DND-41 (cell line): Measurements from ENCODE around the gene ING2.

Source experiments
- EZH2 ChIP-seq: IDR thresholded peaks from 3 replicates; pipeline ENCODE4 v1.6.1; 2012; ENCODE audit warnings: borderline replicate concordance, low read depth, mild to moderate bottlenecking, moderate library complexity, low read length, inconsistent platforms; ENCODE audit not compliant: severe bottlenecking
- TF ChIP-seq, protein P1 (sequence below): IDR thresholded peaks from 2 replicates; pipeline ENCODE4 v1.5.1; 2012; ENCODE audit warnings: borderline replicate concordance, low read length, moderate library complexity, mild to moderate bottlenecking; ENCODE audit not compliant: poor library complexity, severe bottlenecking; ENCODE audit errors: extremely low read depth

DNA sequence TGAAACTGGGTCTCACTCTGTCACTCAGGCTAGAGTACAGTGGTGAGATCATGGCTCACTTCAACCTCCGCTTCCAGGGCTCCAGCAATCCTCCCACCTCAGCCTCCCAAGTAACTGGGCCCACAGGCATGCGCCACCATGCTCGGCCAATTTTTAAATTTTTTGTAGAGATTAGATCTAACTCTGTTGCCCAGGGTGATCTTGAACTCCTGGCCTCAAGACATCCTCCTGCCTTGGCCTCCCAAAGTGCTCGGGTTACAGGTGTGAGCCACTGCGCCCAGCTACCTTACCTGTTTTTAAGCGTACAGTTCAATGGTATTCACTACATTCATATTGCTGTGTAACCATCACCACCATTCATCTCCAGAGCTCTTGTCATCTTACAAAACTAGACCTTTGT is 41.5 kb downstream of the ING2 start:
- TF ChIP-seq EZH2 = no peak
- TF ChIP-seq, protein P1, sequence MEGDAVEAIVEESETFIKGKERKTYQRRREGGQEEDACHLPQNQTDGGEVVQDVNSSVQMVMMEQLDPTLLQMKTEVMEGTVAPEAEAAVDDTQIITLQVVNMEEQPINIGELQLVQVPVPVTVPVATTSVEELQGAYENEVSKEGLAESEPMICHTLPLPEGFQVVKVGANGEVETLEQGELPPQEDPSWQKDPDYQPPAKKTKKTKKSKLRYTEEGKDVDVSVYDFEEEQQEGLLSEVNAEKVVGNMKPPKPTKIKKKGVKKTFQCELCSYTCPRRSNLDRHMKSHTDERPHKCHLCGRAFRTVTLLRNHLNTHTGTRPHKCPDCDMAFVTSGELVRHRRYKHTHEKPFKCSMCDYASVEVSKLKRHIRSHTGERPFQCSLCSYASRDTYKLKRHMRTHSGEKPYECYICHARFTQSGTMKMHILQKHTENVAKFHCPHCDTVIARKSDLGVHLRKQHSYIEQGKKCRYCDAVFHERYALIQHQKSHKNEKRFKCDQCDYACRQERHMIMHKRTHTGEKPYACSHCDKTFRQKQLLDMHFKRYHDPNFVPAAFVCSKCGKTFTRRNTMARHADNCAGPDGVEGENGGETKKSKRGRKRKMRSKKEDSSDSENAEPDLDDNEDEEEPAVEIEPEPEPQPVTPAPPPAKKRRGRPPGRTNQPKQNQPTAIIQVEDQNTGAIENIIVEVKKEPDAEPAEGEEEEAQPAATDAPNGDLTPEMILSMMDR = no peak
